GM21367 (cell line): ENCODE data around the gene EGLN2.
"Not testable (repeated sequence)": the region's sequence is repeated elsewhere in the genome, so short reads cannot be mapped to it uniquely, and the experiment has no call there.

Experiments used
- ATAC-seq: cut with Tn5 transposase; IDR thresholded peaks from one replicate; pipeline ENCODE4 v1.9.1; 2021; ENCODE audit not compliant: unreplicated experiment

Gene EGLN2

GRCh38 chr19:40815223-40815622, 16.2 kb downstream of the EGLN2 start:
- ATAC-seq: no peak

GRCh38 chr19:40818480-40819399, 19.7 kb downstream of the EGLN2 start:
- not testable (repeated sequence) for ATAC-seq

- ATAC-seq: not testable (repeated sequence)
Observed at GRCh38 chr19:40819479-40820234, 20.7 kb downstream of the EGLN2 start.

GRCh38 chr19:40822161-40822560, 23.2 kb downstream of the EGLN2 start:
- ATAC-seq: no peak

- not testable (repeated sequence) for ATAC-seq
Observed at GRCh38 chr19:40822704-40823553, 23.9 kb downstream of the EGLN2 start.

GRCh38 chr19:40824916-40825315, 25.9 kb downstream of the EGLN2 start:
- ATAC-seq: not testable (repeated sequence)

GRCh38 chr19:40825460-40826095, 26.6 kb downstream of the EGLN2 start:
- not testable (repeated sequence) for ATAC-seq

GRCh38 chr19:40826312-40826698, 27.3 kb downstream of the EGLN2 start:
- ATAC-seq: not testable (repeated sequence)

- ATAC-seq: not testable (repeated sequence)
Observed at GRCh38 chr19:40826699-40827385, 27.9 kb downstream of the EGLN2 start.

GRCh38 chr19:40827386-40828247, 28.6 kb downstream of the EGLN2 start:
- ATAC-seq: no peak

- ATAC-seq: no peak
Observed at GRCh38 chr19:40829205-40829604, 30.2 kb downstream of the EGLN2 start.

GRCh38 chr19:40830741-40831140, 31.8 kb downstream of the EGLN2 start:
- ATAC-seq: not testable (repeated sequence)

GRCh38 chr19:40831502-40832430, 32.8 kb downstream of the EGLN2 start:
- no peak for ATAC-seq

- ATAC-seq: not testable (repeated sequence)
Observed at GRCh38 chr19:40832431-40832790, 33.4 kb downstream of the EGLN2 start.

GRCh38 chr19:40833728-40834533, 34.9 kb downstream of the EGLN2 start:
- not testable (repeated sequence) for ATAC-seq

- ATAC-seq: no peak
Observed at GRCh38 chr19:40836754-40837429, 37.9 kb downstream of the EGLN2 start.

- ATAC-seq: not testable (repeated sequence)
Observed at GRCh38 chr19:40838477-40838876, 39.5 kb downstream of the EGLN2 start.
